GM19351 (cell line): ENCODE measurements around the gene WFDC6.
"Not testable (repeated sequence)": the region's sequence is repeated elsewhere in the genome, so short reads cannot be mapped to it uniquely, and the experiment has no call there.

Experiments used
- ATAC-seq: cut with Tn5 transposase; IDR thresholded peaks from one replicate; pipeline ENCODE4 v1.9.1; 2021; ENCODE audit warnings: mild to moderate bottlenecking, moderate library complexity; ENCODE audit not compliant: unreplicated experiment

Gene WFDC6

GRCh38 chr20:45539382-45539781, at the start of gene WFDC6:
Gene WFDC6 (minus strand): TSS chr20:45539482. CDS start chr20:45539407, 75 bp downstream.
- ATAC-seq = no peak

- ATAC-seq = no peak
Observed at GRCh38 chr20:45588800-45589199, 49.5 kb upstream of the WFDC6 start.

- ATAC-seq = not testable (repeated sequence)
Observed at GRCh38 chr20:45585986-45586385, 46.7 kb upstream of the WFDC6 start.

- ATAC-seq = not testable (repeated sequence)
Observed at GRCh38 chr20:45584294-45584693, 45.0 kb upstream of the WFDC6 start.

- no peak for ATAC-seq
Observed at GRCh38 chr20:45583502-45583901, 44.2 kb upstream of the WFDC6 start.

GRCh38 chr20:45581702-45582101, 42.4 kb upstream of the WFDC6 start:
- no peak for ATAC-seq

GRCh38 chr20:45579184-45579583, 39.9 kb upstream of the WFDC6 start, which contains the start of gene WFDC8:
Gene WFDC8 (minus strand): TSS chr20:45579284. CDS start chr20:45579247, 37 bp downstream.
- no peak for ATAC-seq

GRCh38 chr20:45578231-45578630, 38.9 kb upstream of the WFDC6 start:
- ATAC-seq = no peak

GRCh38 chr20:45576995-45577394, 37.7 kb upstream of the WFDC6 start:
- ATAC-seq = no peak

- no peak for ATAC-seq
Observed at GRCh38 chr20:45575931-45576330, 36.6 kb upstream of the WFDC6 start.

- not testable (repeated sequence) for ATAC-seq
Observed at GRCh38 chr20:45569650-45570049, 30.4 kb upstream of the WFDC6 start.

- no peak for ATAC-seq
Observed at GRCh38 chr20:45564760-45565276, 25.5 kb upstream of the WFDC6 start.

GRCh38 chr20:45555198-45555597, 15.9 kb upstream of the WFDC6 start:
- ATAC-seq = no peak

- ATAC-seq = no peak
Observed at GRCh38 chr20:45552456-45552855, 13.2 kb upstream of the WFDC6 start.

GRCh38 chr20:45550765-45551164, 11.5 kb upstream of the WFDC6 start:
- ATAC-seq = no peak

- ATAC-seq = no peak
Observed at GRCh38 chr20:45548410-45548809, 9.1 kb upstream of the WFDC6 start.

GRCh38 chr20:45547206-45547770, 8.0 kb upstream of the WFDC6 start, which contains the start of gene EPPIN:
Gene EPPIN (minus strand): TSS chr20:45547401. CDS start chr20:45547357, 44 bp downstream.
- ATAC-seq = no peak

GRCh38 chr20:45545754-45546453, 6.6 kb upstream of the WFDC6 start:
- ATAC-seq = no peak

GRCh38 chr20:45545351-45545750, 6.1 kb upstream of the WFDC6 start:
- no peak for ATAC-seq

- no peak for ATAC-seq
Observed at GRCh38 chr20:45538209-45538799, 978 bp downstream of the WFDC6 start.

- no peak for ATAC-seq
Observed at GRCh38 chr20:45527294-45527693, 12.0 kb downstream of the WFDC6 start.

GRCh38 chr20:45523821-45524220, 15.5 kb downstream of the WFDC6 start:
- ATAC-seq = no peak
